Measurements from ENCODE around the gene MEIS1. TPM values are rescaled to one million over a fixed set of nuclear protein-coding genes. Genes with fewer than 3 reads are reported as not detected.

Gene MEIS1
- total and polyA plus RNA-seq, 2 experiments from 2014 or later, result 0.16 to 0.28 TPM

DNA sequence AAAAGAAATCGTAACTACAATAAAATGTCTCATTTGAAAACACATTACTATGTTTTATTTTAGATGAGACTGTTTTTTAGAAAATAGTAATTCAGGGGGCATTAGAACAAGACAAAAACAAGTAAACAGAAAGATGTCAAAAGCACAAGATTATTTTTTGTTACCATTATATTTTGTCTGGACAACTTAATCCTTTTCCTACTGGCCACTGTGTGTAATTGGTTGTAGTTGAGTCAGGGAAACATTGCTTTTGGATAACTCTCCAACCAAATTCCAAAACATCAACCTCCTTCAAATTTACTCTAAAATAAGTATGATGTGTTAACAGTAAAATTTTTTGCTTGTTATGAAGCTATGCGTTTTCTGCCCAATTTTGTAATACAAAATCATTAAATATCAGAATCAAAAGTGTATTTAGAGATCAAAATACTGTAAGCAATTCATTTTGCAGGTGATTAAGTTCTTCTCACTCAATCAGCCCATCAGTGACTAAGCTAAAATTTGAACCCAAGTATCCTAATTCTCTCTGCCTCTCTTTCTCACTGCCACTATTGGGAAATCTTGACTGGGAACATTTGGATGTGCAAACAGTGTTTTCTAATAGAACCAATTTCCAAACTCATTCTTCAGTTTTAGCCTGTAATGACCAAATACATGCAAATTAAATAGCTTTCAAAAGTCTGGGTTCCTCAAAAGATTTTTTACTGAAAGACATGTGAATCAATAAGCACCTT, 11.4 kb upstream of the MEIS1 start (continued):
- TF ChIP-seq, protein P1, sequence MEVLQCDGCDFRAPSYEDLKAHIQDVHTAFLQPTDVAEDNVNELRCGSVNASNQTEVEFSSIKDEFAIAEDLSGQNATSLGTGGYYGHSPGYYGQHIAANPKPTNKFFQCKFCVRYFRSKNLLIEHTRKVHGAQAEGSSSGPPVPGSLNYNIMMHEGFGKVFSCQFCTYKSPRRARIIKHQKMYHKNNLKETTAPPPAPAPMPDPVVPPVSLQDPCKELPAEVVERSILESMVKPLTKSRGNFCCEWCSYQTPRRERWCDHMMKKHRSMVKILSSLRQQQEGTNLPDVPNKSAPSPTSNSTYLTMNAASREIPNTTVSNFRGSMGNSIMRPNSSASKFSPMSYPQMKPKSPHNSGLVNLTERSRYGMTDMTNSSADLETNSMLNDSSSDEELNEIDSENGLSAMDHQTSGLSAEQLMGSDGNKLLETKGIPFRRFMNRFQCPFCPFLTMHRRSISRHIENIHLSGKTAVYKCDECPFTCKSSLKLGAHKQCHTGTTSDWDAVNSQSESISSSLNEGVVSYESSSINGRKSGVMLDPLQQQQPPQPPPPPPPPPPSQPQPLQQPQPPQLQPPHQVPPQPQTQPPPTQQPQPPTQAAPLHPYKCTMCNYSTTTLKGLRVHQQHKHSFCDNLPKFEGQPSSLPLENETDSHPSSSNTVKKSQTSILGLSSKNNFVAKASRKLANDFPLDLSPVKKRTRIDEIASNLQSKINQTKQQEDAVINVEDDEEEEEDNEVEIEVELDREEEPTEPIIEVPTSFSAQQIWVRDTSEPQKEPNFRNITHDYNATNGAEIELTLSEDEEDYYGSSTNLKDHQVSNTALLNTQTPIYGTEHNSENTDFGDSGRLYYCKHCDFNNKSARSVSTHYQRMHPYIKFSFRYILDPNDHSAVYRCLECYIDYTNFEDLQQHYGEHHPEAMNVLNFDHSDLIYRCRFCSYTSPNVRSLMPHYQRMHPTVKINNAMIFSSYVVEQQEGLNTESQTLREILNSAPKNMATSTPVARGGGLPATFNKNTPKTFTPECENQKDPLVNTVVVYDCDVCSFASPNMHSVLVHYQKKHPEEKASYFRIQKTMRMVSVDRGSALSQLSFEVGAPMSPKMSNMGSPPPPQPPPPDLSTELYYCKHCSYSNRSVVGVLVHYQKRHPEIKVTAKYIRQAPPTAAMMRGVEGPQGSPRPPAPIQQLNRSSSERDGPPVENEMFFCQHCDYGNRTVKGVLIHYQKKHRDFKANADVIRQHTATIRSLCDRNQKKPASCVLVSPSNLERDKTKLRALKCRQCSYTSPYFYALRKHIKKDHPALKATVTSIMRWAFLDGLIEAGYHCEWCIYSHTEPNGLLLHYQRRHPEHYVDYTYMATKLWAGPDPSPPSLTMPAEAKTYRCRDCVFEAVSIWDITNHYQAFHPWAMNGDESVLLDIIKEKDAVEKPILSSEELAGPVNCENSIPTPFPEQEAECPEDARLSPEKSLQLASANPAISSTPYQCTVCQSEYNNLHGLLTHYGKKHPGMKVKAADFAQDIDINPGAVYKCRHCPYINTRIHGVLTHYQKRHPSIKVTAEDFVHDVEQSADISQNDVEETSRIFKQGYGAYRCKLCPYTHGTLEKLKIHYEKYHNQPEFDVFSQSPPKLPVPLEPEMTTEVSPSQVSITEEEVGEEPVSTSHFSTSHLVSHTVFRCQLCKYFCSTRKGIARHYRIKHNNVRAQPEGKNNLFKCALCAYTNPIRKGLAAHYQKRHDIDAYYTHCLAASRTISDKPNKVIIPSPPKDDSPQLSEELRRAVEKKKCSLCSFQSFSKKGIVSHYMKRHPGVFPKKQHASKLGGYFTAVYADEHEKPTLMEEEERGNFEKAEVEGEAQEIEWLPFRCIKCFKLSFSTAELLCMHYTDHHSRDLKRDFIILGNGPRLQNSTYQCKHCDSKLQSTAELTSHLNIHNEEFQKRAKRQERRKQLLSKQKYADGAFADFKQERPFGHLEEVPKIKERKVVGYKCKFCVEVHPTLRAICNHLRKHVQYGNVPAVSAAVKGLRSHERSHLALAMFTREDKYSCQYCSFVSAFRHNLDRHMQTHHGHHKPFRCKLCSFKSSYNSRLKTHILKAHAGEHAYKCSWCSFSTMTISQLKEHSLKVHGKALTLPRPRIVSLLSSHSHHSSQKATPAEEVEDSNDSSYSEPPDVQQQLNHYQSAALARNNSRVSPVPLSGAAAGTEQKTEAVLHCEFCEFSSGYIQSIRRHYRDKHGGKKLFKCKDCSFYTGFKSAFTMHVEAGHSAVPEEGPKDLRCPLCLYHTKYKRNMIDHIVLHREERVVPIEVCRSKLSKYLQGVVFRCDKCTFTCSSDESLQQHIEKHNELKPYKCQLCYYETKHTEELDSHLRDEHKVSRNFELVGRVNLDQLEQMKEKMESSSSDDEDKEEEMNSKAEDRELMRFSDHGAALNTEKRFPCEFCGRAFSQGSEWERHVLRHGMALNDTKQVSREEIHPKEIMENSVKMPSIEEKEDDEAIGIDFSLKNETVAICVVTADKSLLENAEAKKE (CRISPR knock-in tag; IDR thresholded peaks at IDR 0.05), result no peak
- TF ChIP-seq EZH2 (IDR thresholded peaks at IDR 0.05; ENCODE audit: low read depth, unreplicated experiment) (no peak), JUNB (IDR thresholded peaks at IDR 0.05; ENCODE audit: unreplicated experiment) (no peak), EZH2phosphoT487 (IDR thresholded peaks at IDR 0.05; ENCODE audit: unreplicated experiment) (no peak), CREB1 (CRISPR knock-in tag; IDR thresholded peaks at IDR 0.05; ENCODE audit: low read depth) (no peak), NANOG (IDR thresholded peaks at IDR 0.05; ENCODE audit: borderline replicate concordance) (no peak)
- TF ChIP-seq, protein P2, sequence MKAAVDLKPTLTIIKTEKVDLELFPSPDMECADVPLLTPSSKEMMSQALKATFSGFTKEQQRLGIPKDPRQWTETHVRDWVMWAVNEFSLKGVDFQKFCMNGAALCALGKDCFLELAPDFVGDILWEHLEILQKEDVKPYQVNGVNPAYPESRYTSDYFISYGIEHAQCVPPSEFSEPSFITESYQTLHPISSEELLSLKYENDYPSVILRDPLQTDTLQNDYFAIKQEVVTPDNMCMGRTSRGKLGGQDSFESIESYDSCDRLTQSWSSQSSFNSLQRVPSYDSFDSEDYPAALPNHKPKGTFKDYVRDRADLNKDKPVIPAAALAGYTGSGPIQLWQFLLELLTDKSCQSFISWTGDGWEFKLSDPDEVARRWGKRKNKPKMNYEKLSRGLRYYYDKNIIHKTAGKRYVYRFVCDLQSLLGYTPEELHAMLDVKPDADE (IDR thresholded peaks at IDR 0.05), result no peak
- TF ChIP-seq, protein P3, sequence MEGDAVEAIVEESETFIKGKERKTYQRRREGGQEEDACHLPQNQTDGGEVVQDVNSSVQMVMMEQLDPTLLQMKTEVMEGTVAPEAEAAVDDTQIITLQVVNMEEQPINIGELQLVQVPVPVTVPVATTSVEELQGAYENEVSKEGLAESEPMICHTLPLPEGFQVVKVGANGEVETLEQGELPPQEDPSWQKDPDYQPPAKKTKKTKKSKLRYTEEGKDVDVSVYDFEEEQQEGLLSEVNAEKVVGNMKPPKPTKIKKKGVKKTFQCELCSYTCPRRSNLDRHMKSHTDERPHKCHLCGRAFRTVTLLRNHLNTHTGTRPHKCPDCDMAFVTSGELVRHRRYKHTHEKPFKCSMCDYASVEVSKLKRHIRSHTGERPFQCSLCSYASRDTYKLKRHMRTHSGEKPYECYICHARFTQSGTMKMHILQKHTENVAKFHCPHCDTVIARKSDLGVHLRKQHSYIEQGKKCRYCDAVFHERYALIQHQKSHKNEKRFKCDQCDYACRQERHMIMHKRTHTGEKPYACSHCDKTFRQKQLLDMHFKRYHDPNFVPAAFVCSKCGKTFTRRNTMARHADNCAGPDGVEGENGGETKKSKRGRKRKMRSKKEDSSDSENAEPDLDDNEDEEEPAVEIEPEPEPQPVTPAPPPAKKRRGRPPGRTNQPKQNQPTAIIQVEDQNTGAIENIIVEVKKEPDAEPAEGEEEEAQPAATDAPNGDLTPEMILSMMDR (conservative IDR thresholded peaks at IDR 0.05; ENCODE audit: low read depth in 2 of 2), result no peak
